Measurements from ENCODE around the gene SLC7A8. TPM values are rescaled to one million over a fixed set of nuclear protein-coding genes. Genes with fewer than 3 reads are reported as not detected.
"Not testable (repeated sequence)": the region's sequence is repeated elsewhere in the genome, so short reads cannot be mapped to it uniquely, and the experiment has no call there.

Gene SLC7A8
- polyA plus RNA-seq, 4 donors, result 16.8 to 100 (median 89.4) TPM

DNA sequence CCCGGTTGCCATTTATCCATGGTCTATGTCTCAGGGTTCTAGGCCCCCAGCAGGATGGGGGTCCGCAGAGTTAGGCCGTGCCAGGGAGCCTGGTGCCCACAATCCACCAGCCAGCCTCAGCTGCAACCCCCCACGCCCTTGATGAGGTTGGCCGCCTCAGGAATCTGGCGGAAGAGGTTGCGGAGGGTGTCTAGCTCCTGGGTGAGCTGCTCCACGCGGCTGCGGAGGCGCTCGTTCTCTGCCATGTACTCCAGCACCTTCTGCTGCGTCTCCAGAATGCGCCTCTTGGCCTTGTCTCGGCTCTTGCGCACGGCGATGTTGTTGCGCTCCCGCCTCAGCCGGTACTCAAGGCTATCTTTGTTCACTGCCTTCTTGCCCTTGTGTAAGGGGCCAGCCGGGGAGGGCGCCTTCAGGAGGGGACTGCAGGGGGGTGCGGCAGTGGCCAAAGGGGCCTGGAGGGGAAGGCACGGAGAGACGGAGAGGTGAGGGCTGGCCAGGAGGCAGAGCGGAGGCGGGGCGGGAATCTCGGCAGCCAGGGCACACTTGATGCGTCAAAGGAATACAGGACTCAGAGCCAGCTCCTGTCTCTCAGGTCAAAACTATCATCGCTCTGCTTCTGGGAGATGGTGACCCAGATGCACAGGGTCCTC is 66.0 kb downstream of the SLC7A8 start:
- no peak for DNase-seq (ENCODE audit: low read depth in 4 of 4, low spot score in 3 of 4)

GRCh38 chr14:23115918-23116317 is 67.5 kb downstream of the SLC7A8 start:
- no peak for DNase-seq (ENCODE audit: low read depth in 4 of 4, low spot score in 3 of 4)

DNA sequence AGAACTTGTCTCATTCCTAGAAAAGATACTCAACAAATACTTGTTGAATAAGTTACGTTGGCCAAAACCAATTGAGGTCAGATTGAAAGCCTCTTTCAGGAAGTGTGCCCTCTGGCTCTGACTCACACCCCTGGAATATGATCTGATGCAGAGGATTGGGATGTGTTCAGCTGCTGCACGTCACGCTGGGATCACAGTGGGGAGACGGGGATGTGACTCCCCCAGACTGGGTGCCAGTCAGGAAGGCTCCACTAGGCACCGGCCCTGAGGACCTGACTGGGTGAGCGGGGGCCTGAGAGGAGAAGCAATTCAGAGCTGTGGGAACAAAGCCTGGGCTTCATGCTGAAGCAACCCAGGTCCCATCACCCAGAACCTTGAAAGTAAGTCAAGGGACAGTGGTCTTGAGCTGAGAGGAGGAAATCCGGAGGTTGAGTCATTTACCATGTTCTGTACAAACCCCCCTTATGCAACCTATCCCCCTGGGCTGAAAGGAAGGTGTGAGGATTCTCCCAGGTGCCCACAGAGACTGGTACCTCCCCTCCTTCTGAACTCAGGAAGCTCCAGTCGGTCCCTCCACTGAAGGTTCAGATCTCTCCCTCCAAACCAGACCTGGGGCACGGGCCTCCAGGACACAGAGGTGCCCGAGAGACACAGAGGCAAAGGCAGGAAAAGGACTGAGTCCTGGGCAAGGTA is 68.3 kb downstream of the SLC7A8 start:
- DNase-seq (ENCODE audit: low read depth in 4 of 4, low spot score in 3 of 4), result no peak

GRCh38 chr14:23114669-23115038 is 68.8 kb downstream of the SLC7A8 start:
- no peak for DNase-seq (ENCODE audit: low read depth in 4 of 4, low spot score in 3 of 4)

GRCh38 chr14:23114120-23114458 is 69.4 kb downstream of the SLC7A8 start:
- no peak for DNase-seq (ENCODE audit: low read depth in 4 of 4, low spot score in 3 of 4)

DNA sequence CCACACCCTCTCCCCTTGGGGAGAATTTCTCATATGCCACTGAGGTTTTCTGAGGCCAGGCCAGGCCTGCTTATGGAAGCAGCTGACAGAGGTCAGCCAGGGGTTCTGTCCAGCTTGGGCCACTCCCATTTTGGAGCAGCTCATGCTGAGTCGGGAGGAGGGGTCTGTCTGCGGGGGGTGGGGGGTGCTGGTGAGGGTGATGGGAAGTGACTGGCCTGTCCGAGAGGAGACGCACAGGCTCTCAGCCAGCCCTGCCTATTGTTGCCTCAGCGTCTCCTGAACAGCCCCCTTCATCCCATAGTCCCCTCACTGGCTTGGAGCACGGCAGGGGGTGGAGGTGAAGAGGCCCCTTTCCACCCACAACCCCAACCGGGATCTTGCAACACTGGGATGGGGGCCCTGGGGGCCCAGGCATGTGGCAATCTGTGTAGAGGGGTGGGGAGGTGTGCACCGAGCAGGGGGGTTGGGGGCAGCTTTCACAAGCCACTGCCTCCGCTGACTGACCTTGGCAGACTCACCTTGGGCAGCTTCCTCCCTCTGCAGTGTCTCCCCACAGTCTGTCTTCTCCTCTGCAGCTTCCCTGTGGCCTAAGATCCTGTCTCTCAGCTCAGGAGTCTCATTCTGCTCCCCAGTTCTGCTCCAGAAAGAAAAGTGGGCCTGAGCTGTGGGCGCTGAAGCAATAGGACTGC is 69.9 kb downstream of the SLC7A8 start:
- no peak for DNase-seq (ENCODE audit: low read depth in 4 of 4, low spot score in 3 of 4)

DNA sequence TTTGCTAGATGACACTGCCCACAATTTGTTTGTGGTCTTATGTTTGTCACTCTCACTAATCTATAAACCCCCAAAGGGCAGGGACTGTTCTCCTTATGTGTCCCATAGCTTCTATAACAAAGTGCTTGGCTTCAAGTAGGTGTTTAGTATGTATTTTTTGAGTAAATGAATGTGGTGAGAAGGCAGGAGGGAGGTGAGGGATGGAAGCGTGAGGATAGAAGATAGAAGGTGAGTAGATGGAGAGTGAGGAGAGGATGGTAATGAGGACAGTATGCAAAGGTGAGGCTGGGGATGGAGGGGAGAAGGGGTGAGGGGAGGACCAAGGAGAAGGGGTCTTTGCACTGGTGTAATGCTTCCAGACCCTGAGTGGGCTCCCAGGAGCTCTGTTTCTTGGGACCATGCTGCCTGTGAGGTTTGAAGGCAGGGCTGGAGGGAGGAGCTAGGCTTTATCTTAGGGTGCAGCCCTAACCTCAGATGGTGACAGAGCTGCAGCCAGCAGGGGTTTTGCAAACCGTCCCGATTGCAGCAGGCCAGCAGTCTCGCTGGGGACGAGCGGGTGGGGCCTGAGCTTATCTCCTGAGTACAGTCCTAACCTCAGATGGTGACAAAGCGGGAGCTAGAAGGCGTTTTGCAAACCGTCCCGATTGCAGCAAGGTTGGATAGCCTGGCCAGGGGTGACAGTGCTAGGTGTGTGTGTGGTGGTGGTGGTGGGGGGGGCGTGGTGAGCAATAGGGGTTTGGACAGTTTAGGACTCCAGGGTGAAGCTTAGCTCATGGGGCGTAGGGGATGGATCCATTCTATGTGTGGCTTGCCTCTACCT is 70.9 kb downstream of the SLC7A8 start:
- DNase-seq (ENCODE audit: low read depth in 4 of 4, low spot score in 3 of 4), result no peak

- DNase-seq (ENCODE audit: low read depth in 4 of 4, low spot score in 3 of 4), result no peak
These were observed 72.7 kb downstream of the SLC7A8 start for GRCh38 chr14:23110579-23111365.

GRCh38 chr14:23109769-23110168 is 73.7 kb downstream of the SLC7A8 start:
- DNase-seq (ENCODE audit: low read depth in 4 of 4, low spot score in 3 of 4), result no peak

DNA sequence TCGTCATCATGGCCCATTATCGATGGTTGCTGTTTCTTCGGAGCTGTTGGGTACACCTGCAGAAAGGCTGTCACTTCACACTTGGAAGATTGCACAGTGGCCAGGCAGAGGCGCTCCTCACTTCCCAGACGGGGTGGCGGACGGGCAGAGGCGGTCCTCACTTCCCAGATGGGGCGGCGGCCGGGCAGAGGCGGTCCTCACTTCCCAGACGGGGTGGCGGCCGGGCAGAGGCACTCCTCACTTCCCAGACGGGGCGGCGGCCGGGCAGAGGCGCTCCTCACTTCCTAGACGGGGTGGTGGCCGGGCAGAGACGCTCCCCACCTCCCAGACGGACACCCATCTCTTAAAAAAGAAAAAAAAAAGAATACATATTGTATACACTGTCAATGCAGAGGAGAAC is 75.3 kb downstream of the SLC7A8 start:
- DNase-seq (ENCODE audit: low read depth in 4 of 4, low spot score in 3 of 4), result not testable (repeated sequence)

- DNase-seq (ENCODE audit: low read depth in 4 of 4, low spot score in 3 of 4), result not testable (repeated sequence)
These were observed 75.8 kb downstream of the SLC7A8 start for GRCh38 chr14:23107620-23108019.

- DNase-seq (ENCODE audit: low read depth in 4 of 4, low spot score in 3 of 4), result no peak
These were observed 76.8 kb downstream of the SLC7A8 start for GRCh38 chr14:23106747-23107045.

- no peak for DNase-seq (ENCODE audit: low read depth in 4 of 4, low spot score in 3 of 4)
These were observed 78.1 kb downstream of the SLC7A8 start for GRCh38 chr14:23105348-23105824.

- DNase-seq (ENCODE audit: low read depth in 4 of 4, low spot score in 3 of 4), result no peak
These were observed 78.7 kb downstream of the SLC7A8 start, which contains the start of gene CIROP for GRCh38 chr14:23104591-23105347. TSS of gene CIROP (minus strand) at chr14:23104989. CDS start at chr14:23104920, 69 bp downstream.

GRCh38 chr14:23104070-23104590 is 79.3 kb downstream of the SLC7A8 start:
- DNase-seq (ENCODE audit: low read depth in 4 of 4, low spot score in 3 of 4), result no peak

GRCh38 chr14:23103581-23103980 is 79.9 kb downstream of the SLC7A8 start:
- DNase-seq (ENCODE audit: low read depth in 4 of 4, low spot score in 3 of 4), result no peak

GRCh38 chr14:23102801-23103200 is 80.7 kb downstream of the SLC7A8 start:
- DNase-seq (ENCODE audit: low read depth in 4 of 4, low spot score in 3 of 4), result no peak

DNA sequence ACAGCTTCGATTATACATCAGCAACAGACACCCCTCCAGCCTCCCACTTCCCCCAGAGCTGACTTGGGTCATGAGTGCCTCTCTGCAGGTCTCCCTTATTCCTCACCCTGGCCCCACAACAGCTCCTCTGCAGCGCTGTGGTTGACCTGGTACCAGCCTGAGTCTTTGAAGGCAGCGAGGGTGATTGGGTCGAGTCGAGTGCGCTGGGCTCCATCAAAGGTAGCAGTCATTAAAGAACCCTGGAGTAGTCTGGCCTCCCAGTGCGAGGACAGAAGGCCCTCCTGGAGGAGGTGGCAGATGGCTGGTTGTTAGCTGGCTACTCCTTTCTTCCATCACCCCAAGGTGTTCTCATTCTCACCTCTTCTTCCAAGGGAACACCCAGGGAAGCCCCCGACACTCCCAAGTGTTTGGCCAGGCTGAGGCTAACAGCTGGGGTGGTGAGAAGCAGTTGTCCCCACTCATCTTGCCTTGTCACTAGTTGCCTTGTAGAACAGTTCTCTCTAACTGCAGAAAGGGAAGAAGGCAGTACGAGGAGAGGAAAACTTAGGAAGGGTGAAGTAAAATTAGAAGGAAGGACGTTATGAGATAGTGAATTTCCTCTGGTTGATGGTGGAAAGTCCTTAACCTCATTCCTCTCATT is 81.4 kb downstream of the SLC7A8 start:
- no peak for DNase-seq (ENCODE audit: low read depth in 4 of 4, low spot score in 3 of 4)
